ENCODE data around the gene CLCN7.

CLCN7 gene

GRCh38 chr16:1502092-1503004 is 27.5 kb upstream of the CLCN7 start:
- peaks cover 0 to 86% (median 69%) of the 10 kb centered on the region in 5 donors for H3K36me3 ChIP-seq (ENCODE audit: control insufficient read depth in 5 of 5, insufficient read depth in 5 of 5, low read length in 5 of 5)
- H3K27me3 ChIP-seq (ENCODE audit: control insufficient read depth in 5 of 5, insufficient read depth in 4 of 5, low read length in 5 of 5): no peaks in the 10 kb centered on the region
- H3K4me1 ChIP-seq (ENCODE audit: control insufficient read depth in 5 of 5, insufficient read depth in 5 of 5, low read length in 5 of 5): no peaks in the 10 kb centered on the region
- no peak overlapping the region for H3K4me3 ChIP-seq (ENCODE audit: low read depth in 1 of 5, low read length in 5 of 5)
- no peak overlapping the region for H3K9ac ChIP-seq (ENCODE audit: low read length in 5 of 5)
- no peak overlapping the region for H3K27ac ChIP-seq (ENCODE audit: low read depth, low read length)
- H3K9me3 ChIP-seq (ENCODE audit: control insufficient read depth in 5 of 5, low read length in 5 of 5): no peaks in the 10 kb centered on the region

GRCh38 chr16:1501630-1502029 is 26.8 kb upstream of the CLCN7 start:
- H3K9ac ChIP-seq (ENCODE audit: low read length in 5 of 5): no peak overlapping the region
- H3K4me3 ChIP-seq (ENCODE audit: low read depth in 1 of 5, low read length in 5 of 5): no peak overlapping the region
- no peaks in the 10 kb centered on the region for H3K9me3 ChIP-seq (ENCODE audit: control insufficient read depth in 5 of 5, low read length in 5 of 5)
- no peaks in the 10 kb centered on the region for H3K4me1 ChIP-seq (ENCODE audit: control insufficient read depth in 5 of 5, insufficient read depth in 5 of 5, low read length in 5 of 5)
- H3K27me3 ChIP-seq (ENCODE audit: control insufficient read depth in 5 of 5, insufficient read depth in 4 of 5, low read length in 5 of 5): no peaks in the 10 kb centered on the region
- peaks cover 0 to 86% (median 69%) of the 10 kb centered on the region in 5 donors for H3K36me3 ChIP-seq (ENCODE audit: control insufficient read depth in 5 of 5, insufficient read depth in 5 of 5, low read length in 5 of 5)
- H3K27ac ChIP-seq (ENCODE audit: low read depth, low read length): no peak overlapping the region

DNA sequence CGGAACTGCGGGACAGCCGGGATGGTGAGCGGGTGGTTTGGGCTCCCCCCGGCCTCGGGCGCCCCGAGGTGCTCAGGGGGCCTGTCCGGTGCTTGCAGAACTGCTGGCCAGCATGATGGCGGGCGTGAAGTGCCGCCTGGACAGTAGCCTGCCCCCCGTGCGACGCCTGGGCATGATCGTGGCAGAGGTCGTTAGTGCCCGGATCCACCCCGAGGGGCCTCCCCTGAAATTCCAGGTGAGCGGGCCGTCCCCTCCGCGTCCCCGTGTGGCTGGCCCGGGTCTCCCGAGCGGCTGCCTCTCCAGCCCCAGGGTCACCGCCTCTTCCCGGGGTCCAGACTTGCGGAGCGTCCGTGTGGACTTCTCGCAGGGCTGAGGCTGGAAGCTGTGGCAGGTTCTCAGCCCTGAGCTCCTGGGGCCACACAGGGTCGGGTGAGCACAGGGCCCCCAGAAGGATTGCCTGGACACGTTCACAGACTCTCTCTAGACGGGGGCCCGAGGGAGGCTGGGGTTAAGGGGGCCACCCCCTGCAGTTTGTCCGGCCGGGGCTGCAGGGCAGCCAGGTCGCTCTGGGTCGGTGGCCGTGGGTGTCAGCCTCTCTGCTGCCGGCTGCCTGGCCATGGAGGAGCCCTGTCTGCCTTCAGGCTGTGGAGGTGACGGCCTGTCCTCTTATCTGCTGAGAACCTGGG is 25.8 kb upstream of the CLCN7 start:
- no peak overlapping the region for H3K9ac ChIP-seq (ENCODE audit: low read length in 5 of 5)
- no peaks in the 10 kb centered on the region for H3K4me1 ChIP-seq (ENCODE audit: control insufficient read depth in 5 of 5, insufficient read depth in 5 of 5, low read length in 5 of 5)
- H3K4me3 ChIP-seq (ENCODE audit: low read depth in 1 of 5, low read length in 5 of 5): no peak overlapping the region
- no peaks in the 10 kb centered on the region for H3K27me3 ChIP-seq (ENCODE audit: control insufficient read depth in 5 of 5, insufficient read depth in 4 of 5, low read length in 5 of 5)
- peaks cover 0 to 86% (median 71%) of the 10 kb centered on the region in 5 donors for H3K36me3 ChIP-seq (ENCODE audit: control insufficient read depth in 5 of 5, insufficient read depth in 5 of 5, low read length in 5 of 5)
- H3K9me3 ChIP-seq (ENCODE audit: control insufficient read depth in 5 of 5, low read length in 5 of 5): no peaks in the 10 kb centered on the region
- H3K27ac ChIP-seq (ENCODE audit: low read depth, low read length): no peak overlapping the region

DNA sequence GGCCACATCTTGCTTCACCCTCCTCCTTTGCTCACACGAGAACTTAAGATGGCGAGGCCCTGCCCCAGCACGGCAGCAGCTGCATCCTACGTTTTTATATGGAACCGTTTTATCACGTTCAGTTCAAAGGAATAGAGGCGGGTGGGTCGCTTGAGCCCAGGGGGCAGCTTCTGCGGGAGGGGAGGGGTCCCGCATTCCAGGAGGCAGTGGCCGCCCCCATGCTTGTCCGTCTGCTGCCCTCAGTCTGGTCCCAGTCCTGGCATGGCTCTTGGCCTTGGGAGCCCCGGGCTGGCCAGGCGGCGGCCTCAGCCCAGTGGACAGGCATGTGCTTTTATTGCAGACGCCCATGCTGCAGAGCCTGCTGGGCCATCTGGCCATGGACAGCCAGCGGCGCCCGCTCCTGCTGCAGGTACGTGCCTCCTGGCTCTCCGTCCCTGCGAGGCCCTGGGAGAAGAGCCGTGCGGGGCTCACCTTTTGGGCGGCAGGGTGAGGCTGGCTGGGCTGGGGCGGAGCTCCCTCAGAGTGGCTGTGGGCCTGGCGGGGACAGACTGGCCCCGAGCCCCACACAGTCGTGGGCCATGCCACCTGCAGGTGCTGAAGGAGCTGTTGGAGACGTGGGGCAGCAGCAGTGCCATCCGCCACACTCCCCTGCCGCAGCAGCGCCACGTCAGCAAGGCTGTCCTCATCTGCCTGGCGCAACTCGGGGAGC is 25.1 kb upstream of the CLCN7 start:
- H3K4me1 ChIP-seq (ENCODE audit: control insufficient read depth in 5 of 5, insufficient read depth in 5 of 5, low read length in 5 of 5): peaks cover 0 to 4% (median under 1%) of the 10 kb centered on the region in 5 donors
- H3K4me3 ChIP-seq (ENCODE audit: low read depth in 1 of 5, low read length in 5 of 5): no peak overlapping the region
- no peak overlapping the region for H3K27ac ChIP-seq (ENCODE audit: low read depth, low read length)
- H3K9ac ChIP-seq (ENCODE audit: low read length in 5 of 5): no peak overlapping the region
- H3K9me3 ChIP-seq (ENCODE audit: control insufficient read depth in 5 of 5, low read length in 5 of 5): no peaks in the 10 kb centered on the region
- no peaks in the 10 kb centered on the region for H3K27me3 ChIP-seq (ENCODE audit: control insufficient read depth in 5 of 5, insufficient read depth in 4 of 5, low read length in 5 of 5)
- peaks cover 0 to 88% (median 73%) of the 10 kb centered on the region in 5 donors for H3K36me3 ChIP-seq (ENCODE audit: control insufficient read depth in 5 of 5, insufficient read depth in 5 of 5, low read length in 5 of 5)

DNA sequence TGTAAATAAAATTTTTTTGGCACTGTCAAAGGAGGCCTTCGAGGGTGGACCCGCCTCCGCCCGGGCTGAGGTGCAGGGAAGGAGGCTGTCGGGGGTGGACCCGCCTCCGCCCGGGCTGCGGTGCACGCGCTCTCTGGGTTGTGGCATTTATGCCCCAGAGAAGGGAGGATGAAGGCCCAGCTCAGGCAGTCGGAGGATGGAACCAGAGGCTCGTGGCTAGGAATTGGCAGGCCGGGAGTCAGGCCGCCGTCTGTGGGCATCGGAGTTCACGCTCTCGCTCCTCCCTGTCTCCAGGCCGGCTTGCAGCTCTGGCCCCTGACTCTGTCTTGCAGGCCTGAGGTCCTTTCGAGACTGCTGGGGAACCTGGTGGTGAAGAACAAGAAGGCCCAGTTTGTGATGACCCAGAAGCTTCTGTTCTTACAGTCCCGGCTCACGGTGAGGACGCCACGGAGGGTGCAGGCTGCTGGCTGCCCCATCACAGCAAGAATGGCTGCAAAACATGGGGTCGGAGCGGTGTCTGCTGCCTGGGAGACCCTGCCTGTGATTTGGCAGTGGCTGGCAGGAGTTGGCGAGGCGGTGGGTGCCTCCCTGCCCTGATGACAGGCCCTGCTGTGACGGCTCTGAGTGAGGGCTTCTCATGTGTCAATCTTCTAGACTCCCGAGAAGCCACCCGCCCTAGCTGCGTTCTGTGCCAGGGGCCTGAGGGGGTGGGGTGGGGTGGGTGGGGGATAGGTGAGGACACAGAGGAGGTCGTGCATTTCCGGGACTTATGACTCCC is 24.3 kb upstream of the CLCN7 start:
- Histone ChIP-seq H3K27ac (ENCODE audit: low read depth, low read length) (no peak overlapping the region), H3K36me3 (ENCODE audit: control insufficient read depth in 5 of 5, insufficient read depth in 5 of 5, low read length in 5 of 5) (peaks cover 0 to 90% (median 75%) of the 10 kb centered on the region in 5 donors), H3K9ac (ENCODE audit: low read length in 5 of 5) (no peak overlapping the region), H3K4me3 (ENCODE audit: low read depth in 1 of 5, low read length in 5 of 5) (no peak overlapping the region), H3K4me1 (ENCODE audit: control insufficient read depth in 5 of 5, insufficient read depth in 5 of 5, low read length in 5 of 5) (peaks cover 2 to 12% (median 9%) of the 10 kb centered on the region in 5 donors), H3K9me3 (ENCODE audit: control insufficient read depth in 5 of 5, low read length in 5 of 5) (no peaks in the 10 kb centered on the region), H3K27me3 (ENCODE audit: control insufficient read depth in 5 of 5, insufficient read depth in 4 of 5, low read length in 5 of 5) (no peaks in the 10 kb centered on the region)

- Histone ChIP-seq H3K27me3 (ENCODE audit: control insufficient read depth in 5 of 5, insufficient read depth in 4 of 5, low read length in 5 of 5) (no peaks in the 10 kb centered on the region), H3K4me1 (ENCODE audit: control insufficient read depth in 5 of 5, insufficient read depth in 5 of 5, low read length in 5 of 5) (peaks cover 8 to 26% (median 22%) of the 10 kb centered on the region in 5 donors), H3K4me3 (ENCODE audit: low read depth in 1 of 5, low read length in 5 of 5) (no peak overlapping the region), H3K36me3 (ENCODE audit: control insufficient read depth in 5 of 5, insufficient read depth in 5 of 5, low read length in 5 of 5) (peaks cover 0 to 73% (median 59%) of the 10 kb centered on the region in 5 donors), H3K9ac (ENCODE audit: low read length in 5 of 5) (no peak overlapping the region), H3K27ac (ENCODE audit: low read depth, low read length) (no peak overlapping the region), H3K9me3 (ENCODE audit: control insufficient read depth in 5 of 5, low read length in 5 of 5) (no peaks in the 10 kb centered on the region)
These were observed 22.3 kb upstream of the CLCN7 start for GRCh38 chr16:1497014-1497598.

GRCh38 chr16:1496464-1496863 is 21.6 kb upstream of the CLCN7 start:
- Histone ChIP-seq H3K27ac (ENCODE audit: low read depth, low read length) (no peak overlapping the region), H3K4me1 (ENCODE audit: control insufficient read depth in 5 of 5, insufficient read depth in 5 of 5, low read length in 5 of 5) (peaks cover 8 to 26% (median 22%) of the 10 kb centered on the region in 5 donors), H3K9ac (ENCODE audit: low read length in 5 of 5) (no peak overlapping the region), H3K36me3 (ENCODE audit: control insufficient read depth in 5 of 5, insufficient read depth in 5 of 5, low read length in 5 of 5) (peaks cover 0 to 67% (median 53%) of the 10 kb centered on the region in 5 donors), H3K9me3 (ENCODE audit: control insufficient read depth in 5 of 5, low read length in 5 of 5) (no peaks in the 10 kb centered on the region), H3K4me3 (ENCODE audit: low read depth in 1 of 5, low read length in 5 of 5) (no peak overlapping the region), H3K27me3 (ENCODE audit: control insufficient read depth in 5 of 5, insufficient read depth in 4 of 5, low read length in 5 of 5) (no peaks in the 10 kb centered on the region)

- H3K27me3 ChIP-seq (ENCODE audit: control insufficient read depth in 5 of 5, insufficient read depth in 4 of 5, low read length in 5 of 5): no peaks in the 10 kb centered on the region
- H3K27ac ChIP-seq (ENCODE audit: low read depth, low read length): no peak overlapping the region
- H3K9ac ChIP-seq (ENCODE audit: low read length in 5 of 5): no peak overlapping the region
- peaks cover 0 to 61% (median 47%) of the 10 kb centered on the region in 5 donors for H3K36me3 ChIP-seq (ENCODE audit: control insufficient read depth in 5 of 5, insufficient read depth in 5 of 5, low read length in 5 of 5)
- peaks cover 8 to 26% (median 22%) of the 10 kb centered on the region in 5 donors for H3K4me1 ChIP-seq (ENCODE audit: control insufficient read depth in 5 of 5, insufficient read depth in 5 of 5, low read length in 5 of 5)
- H3K4me3 ChIP-seq (ENCODE audit: low read depth in 1 of 5, low read length in 5 of 5): no peak overlapping the region
- no peaks in the 10 kb centered on the region for H3K9me3 ChIP-seq (ENCODE audit: control insufficient read depth in 5 of 5, low read length in 5 of 5)
These were observed 21.0 kb upstream of the CLCN7 start for GRCh38 chr16:1495889-1496262.

GRCh38 chr16:1495211-1495888 is 20.5 kb upstream of the CLCN7 start:
- H3K4me3 ChIP-seq (ENCODE audit: low read depth in 1 of 5, low read length in 5 of 5): no peak overlapping the region
- H3K9me3 ChIP-seq (ENCODE audit: control insufficient read depth in 5 of 5, low read length in 5 of 5): no peaks in the 10 kb centered on the region
- H3K27ac ChIP-seq (ENCODE audit: low read depth, low read length): no peak overlapping the region
- peak overlapping the region in 1 of 5 donors; percentile 8 for H3K9ac ChIP-seq (ENCODE audit: low read length in 5 of 5)
- no peaks in the 10 kb centered on the region for H3K27me3 ChIP-seq (ENCODE audit: control insufficient read depth in 5 of 5, insufficient read depth in 4 of 5, low read length in 5 of 5)
- peaks cover 8 to 26% (median 22%) of the 10 kb centered on the region in 5 donors for H3K4me1 ChIP-seq (ENCODE audit: control insufficient read depth in 5 of 5, insufficient read depth in 5 of 5, low read length in 5 of 5)
- H3K36me3 ChIP-seq (ENCODE audit: control insufficient read depth in 5 of 5, insufficient read depth in 5 of 5, low read length in 5 of 5): peaks cover 0 to 56% (median 42%) of the 10 kb centered on the region in 5 donors
